NB4 (cell line): ENCODE data around the gene ESR1.

ENCODE experiments used
- DNase-seq: peaks from one replicate; pipeline ENCODE4 v3.0.0; 2010; ENCODE audit warnings: low read depth
- H3K4me3 ChIP-seq: one replicate; pipeline ENCODE4 v1.5.1; 2011; ENCODE audit warnings: mild to moderate bottlenecking, low read depth, low read length, moderate library complexity
- MYC ChIP-seq: IDR thresholded peaks from 2 replicates; pipeline ENCODE4 v1.6.1; 2011; ENCODE audit warnings: low read depth, low read length
- POLR2A ChIP-seq: IDR thresholded peaks from 2 replicates; pipeline ENCODE4 v1.6.1; 2011; ENCODE audit warnings: mild to moderate bottlenecking; ENCODE audit not compliant: insufficient read length; ENCODE audit errors: extremely low read depth
- TF ChIP-seq, protein P1 (sequence below): IDR thresholded peaks from one replicate; pipeline ENCODE4 v1.5.1; 2012; ENCODE audit warnings: low read depth, low read length
- TF ChIP-seq, protein P2 (sequence below): IDR thresholded peaks from 2 replicates; pipeline ENCODE4 v1.6.1; 2011; ENCODE audit warnings: low read depth, low read length

The ESR1 gene

DNA sequence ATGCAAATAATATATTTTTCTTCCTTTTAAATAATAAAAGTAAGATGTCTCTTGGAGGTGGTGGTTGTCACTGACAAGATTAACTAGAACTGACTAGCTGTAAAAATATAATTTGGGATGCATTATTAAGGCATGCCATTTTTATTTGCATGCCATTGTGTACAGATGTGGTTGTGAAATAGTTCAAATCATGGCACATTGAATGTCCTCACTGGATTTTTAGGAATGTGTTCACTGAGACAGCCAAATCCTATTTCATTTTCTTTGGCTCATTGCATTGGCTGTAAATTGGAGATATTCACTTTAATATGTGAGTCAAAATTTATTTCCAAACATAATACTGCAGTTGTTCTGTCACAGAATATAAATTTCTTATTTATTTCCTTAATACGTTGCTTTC lies 62.3 kb downstream of the ESR1 start:
- no peak for DNase-seq
- no peak for TF ChIP-seq POLR2A
- TF ChIP-seq, protein P1, sequence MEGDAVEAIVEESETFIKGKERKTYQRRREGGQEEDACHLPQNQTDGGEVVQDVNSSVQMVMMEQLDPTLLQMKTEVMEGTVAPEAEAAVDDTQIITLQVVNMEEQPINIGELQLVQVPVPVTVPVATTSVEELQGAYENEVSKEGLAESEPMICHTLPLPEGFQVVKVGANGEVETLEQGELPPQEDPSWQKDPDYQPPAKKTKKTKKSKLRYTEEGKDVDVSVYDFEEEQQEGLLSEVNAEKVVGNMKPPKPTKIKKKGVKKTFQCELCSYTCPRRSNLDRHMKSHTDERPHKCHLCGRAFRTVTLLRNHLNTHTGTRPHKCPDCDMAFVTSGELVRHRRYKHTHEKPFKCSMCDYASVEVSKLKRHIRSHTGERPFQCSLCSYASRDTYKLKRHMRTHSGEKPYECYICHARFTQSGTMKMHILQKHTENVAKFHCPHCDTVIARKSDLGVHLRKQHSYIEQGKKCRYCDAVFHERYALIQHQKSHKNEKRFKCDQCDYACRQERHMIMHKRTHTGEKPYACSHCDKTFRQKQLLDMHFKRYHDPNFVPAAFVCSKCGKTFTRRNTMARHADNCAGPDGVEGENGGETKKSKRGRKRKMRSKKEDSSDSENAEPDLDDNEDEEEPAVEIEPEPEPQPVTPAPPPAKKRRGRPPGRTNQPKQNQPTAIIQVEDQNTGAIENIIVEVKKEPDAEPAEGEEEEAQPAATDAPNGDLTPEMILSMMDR, result no peak
- TF ChIP-seq MYC, result no peak
- TF ChIP-seq, protein P2, sequence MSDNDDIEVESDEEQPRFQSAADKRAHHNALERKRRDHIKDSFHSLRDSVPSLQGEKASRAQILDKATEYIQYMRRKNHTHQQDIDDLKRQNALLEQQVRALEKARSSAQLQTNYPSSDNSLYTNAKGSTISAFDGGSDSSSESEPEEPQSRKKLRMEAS, result no peak
- H3K4me3 ChIP-seq, result no peak overlapping the region

DNA sequence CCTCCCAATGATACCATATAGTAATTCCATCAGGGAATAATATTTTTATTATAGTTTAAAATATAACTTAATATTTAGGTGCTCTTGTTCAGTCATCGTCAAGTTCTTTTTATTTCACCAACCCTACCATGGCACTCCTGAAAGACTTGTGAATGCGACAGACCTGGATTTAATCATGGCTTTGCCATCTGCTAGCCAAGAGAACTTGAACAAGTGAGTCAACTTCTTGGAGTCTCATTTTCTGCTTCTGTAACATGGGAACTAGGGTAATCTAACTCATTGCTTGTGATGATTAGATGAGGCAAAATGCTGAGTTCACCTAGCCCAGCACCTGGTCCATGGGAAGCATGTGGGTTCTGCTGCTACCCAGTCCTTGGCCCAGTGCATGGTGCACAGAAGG lies 62.9 kb downstream of the ESR1 start:
- no peak overlapping the region for H3K4me3 ChIP-seq
- no peak for TF ChIP-seq POLR2A
- TF ChIP-seq MYC, result no peak
- TF ChIP-seq, protein P1, result no peak
- TF ChIP-seq, protein P2, result no peak
- DNase-seq, result no peak

DNA sequence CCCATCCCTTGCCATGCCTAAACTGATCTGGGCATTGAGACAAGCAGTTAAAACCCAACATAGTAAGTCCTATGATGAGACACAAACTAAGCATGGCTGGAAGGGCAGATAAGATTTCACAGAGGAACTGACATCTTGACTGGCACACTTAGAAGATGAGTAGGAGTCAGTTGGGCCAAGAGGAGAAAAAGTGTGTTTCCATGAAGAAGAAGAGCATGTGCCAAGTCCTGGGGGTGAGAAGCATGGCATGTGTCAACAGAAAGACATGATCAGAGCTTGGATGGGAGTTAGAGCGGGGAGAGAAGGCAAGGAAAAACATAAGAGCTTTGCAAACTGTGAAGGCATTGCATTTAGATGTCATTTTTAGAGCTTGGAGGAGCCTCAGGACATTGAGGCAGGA lies 68.0 kb downstream of the ESR1 start:
- TF ChIP-seq, protein P1, result no peak
- H3K4me3 ChIP-seq, result no peak overlapping the region
- no peak for DNase-seq

DNA sequence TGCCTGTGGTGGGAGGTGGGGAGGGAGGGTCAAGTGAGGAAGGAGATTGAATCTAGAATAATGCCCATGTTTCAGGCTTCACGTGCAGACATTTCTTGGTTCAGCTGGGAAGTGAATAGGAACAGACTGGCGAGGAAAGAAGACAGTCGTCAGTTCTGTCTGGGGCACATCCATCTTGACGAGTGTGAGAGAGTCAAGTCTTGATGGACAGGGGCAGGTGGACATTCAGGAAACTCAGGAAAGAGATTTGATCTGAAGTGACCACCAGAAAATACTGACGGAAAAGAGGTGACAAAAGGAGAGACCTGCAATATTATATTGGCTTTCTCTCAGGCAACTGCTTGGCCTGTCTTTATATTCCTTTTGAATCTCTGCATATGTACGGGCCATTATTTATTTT lies 68.6 kb downstream of the ESR1 start:
- DNase-seq, result no peak
- no peak overlapping the region for H3K4me3 ChIP-seq
- no peak for TF ChIP-seq POLR2A
- TF ChIP-seq, protein P1, result no peak
- TF ChIP-seq, protein P2, result no peak
- TF ChIP-seq MYC, result no peak

DNA sequence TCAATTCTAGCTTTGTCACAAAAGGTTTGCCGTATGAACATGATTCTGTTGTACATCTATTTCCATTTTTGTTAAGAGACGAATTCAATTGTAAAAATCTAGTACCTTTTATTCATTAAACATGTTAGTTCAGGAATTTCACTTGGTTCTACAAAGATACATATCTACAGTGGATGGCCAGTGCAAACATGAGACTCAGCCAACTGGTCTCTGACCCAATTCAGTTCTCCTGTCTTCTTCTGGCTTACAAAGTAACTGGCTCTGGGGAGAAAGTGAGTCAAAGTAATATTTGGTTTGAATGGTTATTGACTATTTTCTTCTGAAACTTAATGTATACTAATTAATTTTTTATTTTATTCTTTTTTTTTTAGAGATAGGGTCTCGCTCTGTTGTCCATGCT lies 70.0 kb downstream of the ESR1 start:
- H3K4me3 ChIP-seq, result no peak overlapping the region
- TF ChIP-seq, protein P1, result no peak
- TF ChIP-seq, protein P2, result no peak
- TF ChIP-seq MYC (no peak), POLR2A (no peak)
- no peak for DNase-seq

DNA sequence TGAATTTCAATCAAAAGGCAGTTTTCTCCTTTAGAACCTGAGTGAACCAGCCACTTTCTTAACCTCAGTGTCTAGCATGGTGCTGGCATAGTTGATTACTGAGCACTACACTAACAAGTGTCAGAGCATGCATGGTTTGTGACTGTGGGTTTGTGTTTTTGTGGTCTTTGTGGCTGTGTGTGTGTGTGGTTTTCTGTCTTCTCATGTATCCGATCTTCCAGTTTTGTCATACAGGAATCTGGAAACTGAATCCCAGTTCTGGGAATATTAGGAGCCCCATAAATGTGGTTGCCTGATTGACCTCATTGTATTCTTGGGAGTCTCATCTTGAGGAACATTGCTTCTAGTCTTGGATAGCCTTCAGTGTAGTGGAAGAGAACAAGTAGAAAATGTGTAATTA lies 73.7 kb downstream of the ESR1 start:
- H3K4me3 ChIP-seq, result no peak overlapping the region
- TF ChIP-seq, protein P1, result no peak
- TF ChIP-seq, protein P2, result no peak
- TF ChIP-seq POLR2A (no peak), MYC (no peak)
- DNase-seq, result no peak
